Loucy (cell line): Measurements from ENCODE around the gene TRPM6.

Experiments used
- CTCF ChIP-seq: fragments of 200-600 bp; sonication (generic); conservative IDR thresholded peaks from 2 replicates; pipeline ENCODE4 v1.5.1; 2014; ENCODE audit warnings: mild to moderate bottlenecking, antibody characterized with exemption, low read length
- EZH2phosphoT487 ChIP-seq: fragments of 200-600 bp; IDR thresholded peaks from 2 replicates; pipeline ENCODE4 v1.6.1; 2018; ENCODE audit warnings: antibody characterized with exemption, mild to moderate bottlenecking, moderate library complexity, borderline replicate concordance

DNA sequence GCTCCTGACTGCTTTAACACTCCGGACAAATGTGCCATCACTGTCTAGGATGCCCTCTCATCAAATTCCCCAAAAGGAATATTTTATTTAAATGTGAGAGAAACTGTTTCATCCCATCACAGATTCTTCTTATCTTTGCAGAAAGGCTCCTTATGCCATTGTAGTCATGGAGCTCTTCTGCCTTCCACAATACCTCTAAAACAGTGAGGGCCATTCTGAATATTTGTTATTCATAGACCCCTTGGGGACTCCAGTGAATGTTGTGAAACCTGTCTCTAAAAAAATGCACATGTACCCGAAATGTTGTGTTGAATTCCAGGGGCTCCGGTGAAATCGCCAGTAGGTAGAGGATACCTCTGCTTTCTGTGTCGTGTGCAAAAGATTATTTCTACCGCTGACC lies 213.6 kb downstream of the TRPM6 start:
- TF ChIP-seq EZH2phosphoT487 (no peak), CTCF (no peak)
